Spleen (tissue), 7 donors: ENCODE results near the gene CTSZ.

ENCODE experiments used
- CTCF ChIP-seq, 11 experiments: fragments of 200-600 bp in 7 of 11; fragments of 450-650 bp in 4 of 11; sonication (generic) in 4 of 11; IDR thresholded peaks in 8 of 11; conservative IDR thresholded peaks in 3 of 11; 1 replicate in 7 of 11; 2 replicates in 4 of 11; pipeline versions ENCODE4 v1.4.0 to v1.8.0; 2016 to 2021; ENCODE audit warnings: antibody characterized with exemption in 11 of 11, inconsistent platforms in 4 of 11, mild to moderate bottlenecking in 1 of 11
- POLR2A ChIP-seq, 3 donors: fragments of 450-650 bp; IDR thresholded peaks; one replicate each; pipeline ENCODE4 v1.5.1; 2017; ENCODE audit warnings: antibody characterized with exemption in 3 of 3, mild to moderate bottlenecking in 1 of 3
- POLR2AphosphoS5 ChIP-seq, 3 donors: sonication (generic); formaldehyde crosslinking; IDR thresholded peaks; one replicate each; pipeline ENCODE4 v1.5.1; 2017; ENCODE audit warnings: antibody characterized with exemption in 3 of 3
- donor health status: DM: no; HTN: no; CAD: no; lungs with moderate emphysema.
- donor health status: DM: no; HTN: no; CAD: no.
- donor health status: DM: no; HTN: no; CAD: no.

GRCh38 chr20:59016795-59017492 is 9.9 kb upstream of the CTSZ start:
- TF ChIP-seq CTCF (IDR thresholded peaks at IDR 0.05 in 8 of 11, conservative IDR thresholded peaks at IDR 0.05 in 3 of 11) (no peak), POLR2AphosphoS5 (IDR thresholded peaks at IDR 0.05) (no peak), POLR2A (IDR thresholded peaks at IDR 0.05) (no peak)
